Measurements from ENCODE around the gene SH3BGRL2. TPM values are rescaled to one million over a fixed set of nuclear protein-coding genes. Genes with fewer than 3 reads are reported as not detected.

SH3BGRL2 gene
- total and polyA plus RNA-seq, 2 donors (not counting 1 experiment from before 2014, with no cell fraction given): 0.01 TPM; not detected in 1

DNA sequence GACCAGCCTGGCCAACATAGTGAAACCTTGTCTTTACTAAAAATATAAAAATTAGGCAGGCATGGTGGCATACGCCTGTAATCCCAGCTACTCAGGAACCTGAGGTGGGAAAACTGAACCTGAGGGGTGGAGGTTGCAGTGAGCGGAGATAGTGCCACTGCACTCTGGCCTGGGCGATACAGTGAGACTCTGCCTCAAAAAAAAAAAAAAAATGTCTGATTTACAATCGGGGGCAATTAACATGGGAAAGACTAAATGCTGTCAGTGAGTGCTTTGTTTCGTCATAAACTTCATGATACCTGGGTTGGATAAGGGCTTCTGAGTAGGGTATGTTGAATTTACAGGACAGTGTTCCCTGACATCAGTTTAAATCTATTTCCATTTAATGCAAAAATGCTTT, 8.0 kb upstream of the SH3BGRL2 start:
- ATAC-seq (ENCODE audit: low read depth): no peak
- CTCF ChIA-PET: no interaction called here
- H3K4me2 ChIP-seq (replicated peaks; ENCODE audit: low read depth, low read length, poor library complexity, severe bottlenecking): no peak overlapping the region

DNA sequence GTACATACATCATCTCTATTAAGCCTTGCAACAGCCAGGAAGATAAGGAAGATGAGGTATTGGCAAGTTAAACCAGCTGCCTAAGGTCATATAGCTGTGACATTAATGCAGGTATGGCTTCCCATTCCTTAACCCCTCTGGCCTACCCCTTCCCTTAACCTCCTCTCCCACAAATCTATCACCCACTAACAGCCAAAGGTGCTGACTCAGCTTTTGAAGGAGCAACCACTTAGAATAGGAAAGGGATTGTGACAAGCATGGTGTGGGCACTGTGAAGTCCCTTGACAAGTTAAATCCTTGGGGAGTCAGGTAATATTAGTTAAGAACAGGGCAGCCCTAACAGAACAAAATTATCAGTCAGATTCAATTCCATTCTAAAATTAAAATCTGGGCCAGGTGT, 5.4 kb upstream of the SH3BGRL2 start:
- CTCF ChIA-PET: no interaction called here
- H3K27ac ChIP-seq (ENCODE audit: low read length in 2 of 2): no peak overlapping the region
- no peaks in the 10 kb centered on the region for H4K20me1 ChIP-seq (ENCODE audit: control insufficient read depth, insufficient read depth, low read length, poor library complexity, severe bottlenecking)
- Mint-ChIP-seq H3K27me3 (peaks cover 21% of the 10 kb centered on the region), H3K27ac (no peak overlapping the region), H3K4me1 (peaks cover 2% of the 10 kb centered on the region), H3K4me3 (no peak overlapping the region), H3K9me3 (ENCODE audit: insufficient read depth) (no peaks in the 10 kb centered on the region)
- H3K4me2 ChIP-seq (replicated peaks; ENCODE audit: low read depth, low read length, poor library complexity, severe bottlenecking): no peak overlapping the region
- no peak overlapping the region for H3K9ac ChIP-seq (ENCODE audit: low read length)
- no peaks in the 10 kb centered on the region for H3K79me2 ChIP-seq (ENCODE audit: control insufficient read depth, insufficient read depth, low read length)
- DNase-seq (no peak), ATAC-seq (ENCODE audit: low read depth) (no peak)
- H3K4me3 ChIP-seq (ENCODE audit: control extremely low read depth in 1 of 5, extremely low read depth in 1 of 5, insufficient read depth in 1 of 5, low read depth in 2 of 5, low read length in 4 of 5): no peak overlapping the region
- H3K9me3 ChIP-seq (ENCODE audit: control extremely low read depth in 1 of 3, control insufficient read depth in 2 of 3, insufficient read depth in 1 of 3, low read length in 2 of 3): no peaks in the 10 kb centered on the region
- POLR2A ChIA-PET: no interaction called here
- no peak overlapping the region for H2AFZ ChIP-seq (ENCODE audit: insufficient read depth, low read depth, low read length, poor library complexity, severe bottlenecking)
- intact Hi-C loops (cut with micrococcal nuclease): no loop called here
- TF ChIP-seq, protein P1, sequence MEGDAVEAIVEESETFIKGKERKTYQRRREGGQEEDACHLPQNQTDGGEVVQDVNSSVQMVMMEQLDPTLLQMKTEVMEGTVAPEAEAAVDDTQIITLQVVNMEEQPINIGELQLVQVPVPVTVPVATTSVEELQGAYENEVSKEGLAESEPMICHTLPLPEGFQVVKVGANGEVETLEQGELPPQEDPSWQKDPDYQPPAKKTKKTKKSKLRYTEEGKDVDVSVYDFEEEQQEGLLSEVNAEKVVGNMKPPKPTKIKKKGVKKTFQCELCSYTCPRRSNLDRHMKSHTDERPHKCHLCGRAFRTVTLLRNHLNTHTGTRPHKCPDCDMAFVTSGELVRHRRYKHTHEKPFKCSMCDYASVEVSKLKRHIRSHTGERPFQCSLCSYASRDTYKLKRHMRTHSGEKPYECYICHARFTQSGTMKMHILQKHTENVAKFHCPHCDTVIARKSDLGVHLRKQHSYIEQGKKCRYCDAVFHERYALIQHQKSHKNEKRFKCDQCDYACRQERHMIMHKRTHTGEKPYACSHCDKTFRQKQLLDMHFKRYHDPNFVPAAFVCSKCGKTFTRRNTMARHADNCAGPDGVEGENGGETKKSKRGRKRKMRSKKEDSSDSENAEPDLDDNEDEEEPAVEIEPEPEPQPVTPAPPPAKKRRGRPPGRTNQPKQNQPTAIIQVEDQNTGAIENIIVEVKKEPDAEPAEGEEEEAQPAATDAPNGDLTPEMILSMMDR (IDR thresholded peaks at IDR 0.05): no peak
- TF ChIP-seq EZH2 (IDR thresholded peaks at IDR 0.05; ENCODE audit: borderline replicate concordance, insufficient read depth, low read depth, low read length, poor library complexity, severe bottlenecking): no peak
- H3K27me3 ChIP-seq (replicated peaks in 1 of 4; ENCODE audit: control extremely low read depth in 1 of 4, control insufficient read depth in 3 of 4, insufficient read depth in 4 of 4, low read length in 3 of 4): peaks cover 0 to 9% (median 6%) of the 10 kb centered on the region in 4 experiments
- no peaks in the 10 kb centered on the region for H3K36me3 ChIP-seq (replicated peaks in 1 of 2; ENCODE audit: control extremely low read depth in 1 of 2, control insufficient read depth in 1 of 2, extremely low read depth in 1 of 2, insufficient read depth in 2 of 2, low read length in 1 of 2)
- peaks cover 1 to 2% of the 10 kb centered on the region in 2 donors for H3K4me1 ChIP-seq (ENCODE audit: control insufficient read depth in 2 of 2, insufficient read depth in 2 of 2, low read length in 2 of 2)

More for the DNA sequence above, 8.0 kb upstream of the SH3BGRL2 start:
- no peak for DNase-seq
- Histone ChIP-seq H3K36me3 (replicated peaks in 1 of 2; ENCODE audit: control extremely low read depth in 1 of 2, control insufficient read depth in 1 of 2, extremely low read depth in 1 of 2, insufficient read depth in 2 of 2, low read length in 1 of 2) (no peaks in the 10 kb centered on the region), H2AFZ (ENCODE audit: insufficient read depth, low read depth, low read length, poor library complexity, severe bottlenecking) (no peak overlapping the region), H3K27me3 (replicated peaks in 1 of 4; ENCODE audit: control extremely low read depth in 1 of 4, control insufficient read depth in 3 of 4, insufficient read depth in 4 of 4, low read length in 3 of 4) (no peaks in the 10 kb centered on the region), H3K9ac (ENCODE audit: low read length) (no peak overlapping the region), H3K27ac (ENCODE audit: low read length in 2 of 2) (no peak overlapping the region), H3K4me3 (ENCODE audit: control extremely low read depth in 1 of 5, extremely low read depth in 1 of 5, insufficient read depth in 1 of 5, low read depth in 2 of 5, low read length in 4 of 5) (no peak overlapping the region), H3K9me3 (ENCODE audit: control extremely low read depth in 1 of 3, control insufficient read depth in 2 of 3, insufficient read depth in 1 of 3, low read length in 2 of 3) (no peaks in the 10 kb centered on the region), H3K79me2 (ENCODE audit: control insufficient read depth, insufficient read depth, low read length) (no peaks in the 10 kb centered on the region), H4K20me1 (ENCODE audit: control insufficient read depth, insufficient read depth, low read length, poor library complexity, severe bottlenecking) (no peaks in the 10 kb centered on the region), H3K4me1 (ENCODE audit: control insufficient read depth in 2 of 2, insufficient read depth in 2 of 2, low read length in 2 of 2) (no peaks in the 10 kb centered on the region)
- no peak for TF ChIP-seq EZH2 (IDR thresholded peaks at IDR 0.05; ENCODE audit: borderline replicate concordance, insufficient read depth, low read depth, low read length, poor library complexity, severe bottlenecking)
- TF ChIP-seq, protein P1 (IDR thresholded peaks at IDR 0.05): no peak
- H3K4me1 Mint-ChIP-seq: no peaks in the 10 kb centered on the region
- H3K27ac Mint-ChIP-seq: no peak overlapping the region
- intact Hi-C loops (cut with micrococcal nuclease): no loop called here
- WGBS (ENCODE audit: insufficient coverage): 95% methylated on average over 4 of the region's 5 CpGs
- POLR2A ChIA-PET: no interaction called here
- H3K9me3 Mint-ChIP-seq (ENCODE audit: insufficient read depth): no peaks in the 10 kb centered on the region
- no peak overlapping the region for H3K4me3 Mint-ChIP-seq
- peaks cover 11% of the 10 kb centered on the region for H3K27me3 Mint-ChIP-seq

Data from B cell (primary cell).